Natural killer cell (primary cell): ENCODE measurements around the gene NR2F6. TPM values are rescaled to one million over a fixed set of nuclear protein-coding genes. Genes with fewer than 3 reads are reported as not detected.

Source experiments
- ATAC-seq, 3 donors: fragments of 150-1000 bp in 2 of 3; fragments of 200-7000 bp in 1 of 3; cut with Tn5 transposase; 1 replicate in 1 of 3; 2 replicates in 2 of 3; pipeline ENCODE4 v1.10.0; 2021; ENCODE audit warnings: mild to moderate bottlenecking in 2 of 3, moderate library complexity in 2 of 3
- DNase-seq, 2 donors: peaks; one replicate each; pipeline versions ENCODE4 v3.0.0 to v3.0.0-alpha.2; 2013 to 2021; ENCODE audit warnings: mixed read lengths in 1 of 2
- H3K27ac ChIP-seq: one replicate; pipeline ENCODE4 v1.5.1; 2013; ENCODE audit warnings: mild to moderate bottlenecking, low read length
- H3K27me3 ChIP-seq: one replicate; pipeline ENCODE4 v1.6.1; 2013; ENCODE audit warnings: low read length; ENCODE audit not compliant: control insufficient read depth, insufficient read depth
- H3K36me3 ChIP-seq: one replicate; pipeline ENCODE4 v1.6.1; 2013; ENCODE audit warnings: low read length; ENCODE audit not compliant: control insufficient read depth, insufficient read depth
- H3K4me1 ChIP-seq: one replicate; pipeline ENCODE4 v1.6.1; 2013; ENCODE audit warnings: low read length; ENCODE audit not compliant: control insufficient read depth, insufficient read depth
- H3K4me3 ChIP-seq: one replicate; pipeline ENCODE4 v1.5.1; 2013; ENCODE audit warnings: low read length
- H3K9me3 ChIP-seq: one replicate; pipeline ENCODE4 v1.6.1; 2013; ENCODE audit warnings: low read length; ENCODE audit not compliant: control insufficient read depth, insufficient read depth
- H3K27ac Mint-ChIP-seq, 2 donors: one replicate each; pipeline ENCODE4 v1.8.0; 2022; ENCODE audit warnings: mild to moderate bottlenecking in 2 of 2, mixed read lengths in 2 of 2, moderate library complexity in 1 of 2
- H3K27me3 Mint-ChIP-seq, 2 donors: one replicate each; pipeline ENCODE4 v1.8.0; 2022; ENCODE audit warnings: low read depth in 2 of 2, mixed read lengths in 2 of 2
- H3K36me3 Mint-ChIP-seq: one replicate; pipeline ENCODE4 v1.8.0; 2022; ENCODE audit warnings: mixed read lengths
- H3K4me1 Mint-ChIP-seq, 2 donors: one replicate each; pipeline ENCODE4 v1.8.0; 2022; ENCODE audit warnings: mixed read lengths in 2 of 2
- H3K4me3 Mint-ChIP-seq: one replicate; pipeline ENCODE4 v1.8.0; 2022; ENCODE audit warnings: mild to moderate bottlenecking, moderate library complexity, mixed read lengths
- H3K9me3 Mint-ChIP-seq, 2 donors: one replicate each; pipeline ENCODE4 v1.8.0; 2022; ENCODE audit warnings: mixed read lengths in 2 of 2
- CTCF ChIP-seq: fragments of 200-600 bp; IDR thresholded peaks from one replicate; pipeline ENCODE4 v1.8.0; 2022; ENCODE audit warnings: antibody characterized with exemption
- WGBS: methylation state at CpG from one replicate; pipeline ENCODE4 v1.1.7; 2013; ENCODE audit warnings: missing lambda C conversion rate; ENCODE audit not compliant: insufficient coverage; 5-methylcytosine and 5-hydroxymethylcytosine counted together
- intact Hi-C: fragments of 100-400 bp; cut with micrococcal nuclease; formaldehyde crosslinking; loops from one replicate; pipeline ENCODE4 v1.14.2; 2022
- total RNA-seq, 4 donors: library from RNA; stranded (reverse); fragments of 120-200 nt in 1 of 4; gene quantifications; one replicate each; pipeline versions ENCODE4 v1.2.3 to v1.2.4, GENCODE V29; 2013 to 2022

Gene NR2F6
- total RNA-seq, 3 donors from 2014 or later (not counting 1 experiment from before 2014, with no cell fraction given): 1.3 to 4.2 (median 1.8) TPM

- Mint-ChIP-seq H3K36me3 (no peaks in the 10 kb centered on the region), H3K9me3 (no peaks in the 10 kb centered on the region), H3K4me3 (no peak overlapping the region), H3K27me3 (no peaks in the 10 kb centered on the region), H3K27ac (no peak overlapping the region), H3K4me1 (peaks cover 8 to 17% of the 10 kb centered on the region in 2 donors)
- H3K9me3 ChIP-seq: no peaks in the 10 kb centered on the region
- ATAC-seq (no peak), DNase-seq (no peak)
- no peak overlapping the region for H3K27ac ChIP-seq
- TF ChIP-seq CTCF: no peak
- WGBS: over 99% methylated on average over 8 of the region's 8 CpGs
- intact Hi-C loops: no loop called here
- H3K27me3 ChIP-seq: no peaks in the 10 kb centered on the region
- H3K36me3 ChIP-seq: peaks cover 8% of the 10 kb centered on the region
- H3K4me3 ChIP-seq: no peak overlapping the region
- peaks cover 16% of the 10 kb centered on the region for H3K4me1 ChIP-seq
These were observed 26.4 kb downstream of the NR2F6 start for GRCh38 chr19:17219286-17219685.

GRCh38 chr19:17216058-17216670 lies 29.6 kb downstream of the NR2F6 start:
- Histone ChIP-seq H3K36me3 (peaks cover 25% of the 10 kb centered on the region), H3K27ac (peak overlapping the region; percentile 93), H3K4me3 (peak overlapping the region; percentile 83), H3K4me1 (peaks cover 17% of the 10 kb centered on the region), H3K27me3 (no peaks in the 10 kb centered on the region), H3K9me3 (no peaks in the 10 kb centered on the region)
- no peak for DNase-seq
- H3K27me3 Mint-ChIP-seq: no peaks in the 10 kb centered on the region
- H3K4me1 Mint-ChIP-seq: peaks cover 8 to 18% of the 10 kb centered on the region in 2 donors
- TF ChIP-seq CTCF: no peak
- H3K27ac Mint-ChIP-seq: peak overlapping the region; percentile 92 to 96
- ATAC-seq: no peak
- intact Hi-C loops: no loop called here
- H3K4me3 Mint-ChIP-seq: peak overlapping the region; percentile 93
- WGBS: 90% methylated on average over 13 of the region's 13 CpGs
- H3K9me3 Mint-ChIP-seq: no peaks in the 10 kb centered on the region
- no peaks in the 10 kb centered on the region for H3K36me3 Mint-ChIP-seq

- no peak for TF ChIP-seq CTCF
- WGBS: 5% methylated on average over 56 of the region's 56 CpGs
- no peaks in the 10 kb centered on the region for H3K9me3 Mint-ChIP-seq
- peak within 1 kb of the TSS; percentile 93 for H3K4me3 Mint-ChIP-seq
- H3K27ac Mint-ChIP-seq: peak within 1 kb of the TSS; percentile 92 to 96
- peaks cover 8 to 18% of the 10 kb centered on the region in 2 donors for H3K4me1 Mint-ChIP-seq
- ATAC-seq: peak; percentile 96 to 97 (median 96)
- Histone ChIP-seq H3K4me1 (peaks cover 17% of the 10 kb centered on the region), H3K36me3 (peaks cover 29% of the 10 kb centered on the region), H3K9me3 (no peaks in the 10 kb centered on the region), H3K4me3 (peak within 1 kb of the TSS; percentile 83), H3K27me3 (no peaks in the 10 kb centered on the region), H3K27ac (peak within 1 kb of the TSS; percentile 93)
- peak; percentile 81 to 95 for DNase-seq
- H3K27me3 Mint-ChIP-seq: no peaks in the 10 kb centered on the region
- intact Hi-C loops: loop anchor here (1.0 kb wide), 1 partner anchor 11 kb away; the partner anchor contains the start of gene OCEL1
- H3K36me3 Mint-ChIP-seq: no peaks in the 10 kb centered on the region
These were observed 30.4 kb downstream of the NR2F6 start, which contains the start of gene USE1 for GRCh38 chr19:17215127-17215971. Gene USE1 (plus strand): TSS chr19:17215357. CDS start chr19:17215406, 49 bp downstream.
